Transverse colon (tissue), 4 donors: ENCODE results near the gene LRRC4B. TPM values are rescaled to one million over a fixed set of nuclear protein-coding genes. Genes with fewer than 3 reads are reported as not detected.
"Not testable (repeated sequence)": the region's sequence is repeated elsewhere in the genome, so short reads cannot be mapped to it uniquely, and the experiment has no call there.

Experiments
- DNase-seq: peaks from one replicate; pipeline ENCODE4 v3.0.0-alpha.2; 2019
- H3K27ac ChIP-seq, 4 donors: fragments of 200-600 bp; sonication (generic); 2 replicates each; pipeline ENCODE4 v1.5.1; 2016 to 2018; ENCODE audit warnings: inconsistent platforms in 4 of 4
- H3K27me3 ChIP-seq: fragments of 200-600 bp; sonication (generic); 2 replicates; pipeline ENCODE4 v1.5.1; 2017; ENCODE audit warnings: inconsistent platforms
- H3K36me3 ChIP-seq, 4 donors: fragments of 200-600 bp; sonication (generic); 2 replicates each; pipeline ENCODE4 v1.5.1; 2017 to 2019; ENCODE audit warnings: inconsistent platforms in 4 of 4
- H3K4me1 ChIP-seq, 4 donors: fragments of 200-600 bp; sonication (generic); 2 replicates each; pipeline ENCODE4 v1.5.1; 2017 to 2020; ENCODE audit warnings: inconsistent platforms in 4 of 4
- H3K4me3 ChIP-seq, 4 donors: fragments of 200-600 bp; sonication (generic); 1 replicate in 1 of 4; 2 replicates in 3 of 4; pipeline versions ENCODE4 v1.5.1 to v1.6.1; 2017 to 2019; ENCODE audit warnings: inconsistent platforms in 4 of 4
- H3K9me3 ChIP-seq, 2 donors: fragments of 200-600 bp; sonication (generic); 2 replicates each; pipeline ENCODE4 v1.5.1; 2017 to 2019; ENCODE audit warnings: inconsistent platforms in 2 of 2
- CTCF ChIP-seq, 5 experiments: fragments of 200-600 bp in 3 of 5; fragments of 450-650 bp in 2 of 5; sonication (generic) in 3 of 5; IDR thresholded peaks; 1 replicate in 2 of 5; 2 replicates in 3 of 5; pipeline ENCODE4 v1.5.1; 2016 to 2017; ENCODE audit warnings: antibody characterized with exemption in 5 of 5, inconsistent platforms in 3 of 5, mild to moderate bottlenecking in 2 of 5, moderate library complexity in 1 of 5
- EP300 ChIP-seq: sonication (generic); formaldehyde crosslinking; IDR thresholded peaks from one replicate; pipeline ENCODE4 v1.6.1; 2017; ENCODE audit warnings: antibody characterized with exemption, low read depth
- POLR2A ChIP-seq: fragments of 450-650 bp; IDR thresholded peaks from one replicate; pipeline ENCODE4 v1.6.1; 2016; ENCODE audit warnings: antibody characterized with exemption, mild to moderate bottlenecking, moderate library complexity
- POLR2AphosphoS5 ChIP-seq, 3 donors: sonication (generic); formaldehyde crosslinking; IDR thresholded peaks; one replicate each; pipeline ENCODE4 v1.6.1; 2016; ENCODE audit warnings: antibody characterized with exemption in 3 of 3
- WGBS, 2 donors: methylation state at CpG; one replicate each; pipeline ENCODE4 v1.1.5; 2018; ENCODE audit warnings: low coverage in 1 of 2; 5-methylcytosine and 5-hydroxymethylcytosine counted together
- in situ Hi-C, 4 donors: fragments of 200-750 bp; cut with MboI; loops; one replicate each; pipeline versions ENCODE4 v1.15.0 to v1.15.1; 2017; ENCODE audit warnings: low sequenced_read_pairs in 3 of 4, low pct_ligation_motif_present in 1 of 4, low pct_unique_long_range_greater_than_20kb in 1 of 4
- intact Hi-C: fragments of 100-400 bp; cut with DNase I; formaldehyde crosslinking; loops from one replicate; pipeline ENCODE4 v1.15.1; 2023; ENCODE audit warnings: low total_unique reads
- total RNA-seq, 4 donors: library from RNA; depleted of rRNA; stranded (reverse); fragments of >200 nt; gene quantifications; one replicate each; pipeline ENCODE4 v1.1.0, GENCODE V29; 2016

LRRC4B gene
- total RNA-seq, 4 donors from 2014 or later = 0.37 to 1.4 (median 0.91) TPM

- 75 to 77% methylated on average over 8 to 11 of the region's 11 CpGs for WGBS, 2 donors
- Histone ChIP-seq H3K4me1 (no peaks in the 10 kb centered on the region), H3K36me3 (no peaks in the 10 kb centered on the region)
Observed at GRCh38 chr19:50601407-50602088, 33.3 kb upstream of the LRRC4B start.

GRCh38 chr19:50599427-50599826 is 31.2 kb upstream of the LRRC4B start:
- no peak for DNase-seq
- in situ Hi-C loops (no loop called here), intact Hi-C loops (no loop called here)
- Histone ChIP-seq H3K27me3 (peaks cover 36% of the 10 kb centered on the region), H3K4me3 (no peak overlapping the region), H3K9me3 (no peaks in the 10 kb centered on the region), H3K4me1 (no peaks in the 10 kb centered on the region), H3K27ac (no peak overlapping the region), H3K36me3 (no peaks in the 10 kb centered on the region)
- no peak for TF ChIP-seq CTCF (IDR thresholded peaks at IDR 0.05)
- no peak for TF ChIP-seq POLR2AphosphoS5 (IDR thresholded peaks at IDR 0.05)
- no peak for TF ChIP-seq EP300
- TF ChIP-seq POLR2A = no peak
- WGBS, 2 donors = 82 to 89% methylated on average over 9 of the region's 9 CpGs

More at GRCh38 chr19:50601407-50602088, 33.3 kb upstream of the LRRC4B start:
- no peak overlapping the region for H3K27ac ChIP-seq
- no peak for DNase-seq
- intact Hi-C loops (no loop called here), in situ Hi-C loops (no loop called here)
- no peak overlapping the region for H3K4me3 ChIP-seq
- H3K9me3 ChIP-seq = no peaks in the 10 kb centered on the region
- peaks cover 39% of the 10 kb centered on the region for H3K27me3 ChIP-seq
- TF ChIP-seq POLR2AphosphoS5 (IDR thresholded peaks at IDR 0.05) (no peak), POLR2A (no peak), EP300 (no peak), CTCF (IDR thresholded peaks at IDR 0.05) (no peak)

- no peak overlapping the region for H3K27ac ChIP-seq
- TF ChIP-seq CTCF (IDR thresholded peaks at IDR 0.05) = no peak
- TF ChIP-seq EP300 = no peak
- no peak for TF ChIP-seq POLR2AphosphoS5 (IDR thresholded peaks at IDR 0.05)
- no peak for TF ChIP-seq POLR2A
- intact Hi-C loops (no loop called here), in situ Hi-C loops (no loop called here)
- H3K27me3 ChIP-seq = no peaks in the 10 kb centered on the region
- H3K4me1 ChIP-seq = no peaks in the 10 kb centered on the region
- H3K4me3 ChIP-seq = no peak overlapping the region
- DNase-seq = no peak
- H3K9me3 ChIP-seq = no peaks in the 10 kb centered on the region
- 78% methylated on average over 3 of the region's 3 CpGs; no CpG with 5 or more reads in 1 of the 2 donors for WGBS, 2 donors
- no peaks in the 10 kb centered on the region for H3K36me3 ChIP-seq
Observed at GRCh38 chr19:50590191-50590590, 22.0 kb upstream of the LRRC4B start.

DNA sequence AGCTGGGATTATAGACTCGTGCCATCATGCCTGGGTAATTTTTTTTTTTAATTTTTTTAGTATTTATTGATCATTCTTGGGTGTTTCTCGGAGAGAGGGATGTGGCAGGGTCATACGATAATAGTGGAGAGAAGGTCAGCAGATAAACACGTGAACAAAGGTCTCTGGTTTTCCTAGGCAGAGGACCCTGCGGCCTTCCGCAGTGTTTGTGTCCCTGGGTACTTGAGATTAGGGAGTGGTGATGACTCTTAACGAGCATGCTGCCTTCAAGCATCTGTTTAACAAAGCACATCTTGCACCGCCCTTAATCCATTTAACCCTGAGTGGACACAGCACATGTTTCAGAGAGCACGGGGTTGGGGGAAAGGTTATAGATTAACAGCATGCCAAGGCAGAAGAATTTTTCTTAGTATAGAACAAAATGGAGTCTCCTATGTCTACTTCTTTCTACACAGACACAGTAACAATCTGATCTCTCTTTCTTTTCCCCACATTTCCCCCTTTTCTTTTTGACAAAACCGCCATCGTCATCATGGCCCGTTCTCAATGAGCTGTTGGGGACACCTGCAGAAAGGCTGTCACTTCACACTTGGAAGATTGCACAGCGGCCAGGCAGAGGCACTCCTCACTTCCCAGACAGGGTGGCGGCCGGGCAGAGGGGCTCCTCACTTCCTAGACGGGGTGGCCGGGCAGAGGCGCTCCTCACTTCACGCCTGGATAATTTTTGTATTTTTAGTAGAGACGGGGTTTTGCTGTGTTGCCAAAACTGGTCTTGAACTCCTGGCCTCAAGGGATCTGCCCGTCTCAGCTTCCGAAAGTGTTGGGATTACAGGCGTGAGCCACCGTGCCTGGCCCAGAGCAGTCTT is 13.8 kb upstream of the LRRC4B start:
- H3K27me3 ChIP-seq, intact Hi-C loops, H3K27ac ChIP-seq, H3K9me3 ChIP-seq, H3K36me3 ChIP-seq, H3K4me1 ChIP-seq, H3K4me3 ChIP-seq, in situ Hi-C loops, DNase-seq: not testable (repeated sequence)
- 77% methylated on average over 24 of the region's 24 CpGs; no CpG with 5 or more reads in 1 of the 2 donors for WGBS, 2 donors
